HL-60 (cell line): ENCODE results near the gene GNLY.

ENCODE experiments used
- CTCF ChIP-seq: IDR thresholded peaks from one replicate; pipeline ENCODE4 v1.5.1; 2011; ENCODE audit warnings: low read length, control low read depth, inconsistent platforms; ENCODE audit not compliant: insufficient read depth
- GABPA ChIP-seq: IDR thresholded peaks from 2 replicates; pipeline ENCODE4 v1.6.1; 2012; ENCODE audit warnings: low read depth
- POLR2AphosphoS5 ChIP-seq: IDR thresholded peaks from 2 replicates; pipeline ENCODE4 v1.6.1; 2012; ENCODE audit warnings: low read depth
- TF ChIP-seq, protein P1 (sequence below): IDR thresholded peaks from 2 replicates; pipeline ENCODE4 v1.6.1; 2012; ENCODE audit warnings: low read depth; ENCODE audit not compliant: insufficient replicate concordance

GRCh38 chr2:85672456-85672855 lies 21.7 kb upstream of the GNLY start:
- TF ChIP-seq CTCF: no peak
- TF ChIP-seq POLR2AphosphoS5: no peak
- TF ChIP-seq, protein P1, sequence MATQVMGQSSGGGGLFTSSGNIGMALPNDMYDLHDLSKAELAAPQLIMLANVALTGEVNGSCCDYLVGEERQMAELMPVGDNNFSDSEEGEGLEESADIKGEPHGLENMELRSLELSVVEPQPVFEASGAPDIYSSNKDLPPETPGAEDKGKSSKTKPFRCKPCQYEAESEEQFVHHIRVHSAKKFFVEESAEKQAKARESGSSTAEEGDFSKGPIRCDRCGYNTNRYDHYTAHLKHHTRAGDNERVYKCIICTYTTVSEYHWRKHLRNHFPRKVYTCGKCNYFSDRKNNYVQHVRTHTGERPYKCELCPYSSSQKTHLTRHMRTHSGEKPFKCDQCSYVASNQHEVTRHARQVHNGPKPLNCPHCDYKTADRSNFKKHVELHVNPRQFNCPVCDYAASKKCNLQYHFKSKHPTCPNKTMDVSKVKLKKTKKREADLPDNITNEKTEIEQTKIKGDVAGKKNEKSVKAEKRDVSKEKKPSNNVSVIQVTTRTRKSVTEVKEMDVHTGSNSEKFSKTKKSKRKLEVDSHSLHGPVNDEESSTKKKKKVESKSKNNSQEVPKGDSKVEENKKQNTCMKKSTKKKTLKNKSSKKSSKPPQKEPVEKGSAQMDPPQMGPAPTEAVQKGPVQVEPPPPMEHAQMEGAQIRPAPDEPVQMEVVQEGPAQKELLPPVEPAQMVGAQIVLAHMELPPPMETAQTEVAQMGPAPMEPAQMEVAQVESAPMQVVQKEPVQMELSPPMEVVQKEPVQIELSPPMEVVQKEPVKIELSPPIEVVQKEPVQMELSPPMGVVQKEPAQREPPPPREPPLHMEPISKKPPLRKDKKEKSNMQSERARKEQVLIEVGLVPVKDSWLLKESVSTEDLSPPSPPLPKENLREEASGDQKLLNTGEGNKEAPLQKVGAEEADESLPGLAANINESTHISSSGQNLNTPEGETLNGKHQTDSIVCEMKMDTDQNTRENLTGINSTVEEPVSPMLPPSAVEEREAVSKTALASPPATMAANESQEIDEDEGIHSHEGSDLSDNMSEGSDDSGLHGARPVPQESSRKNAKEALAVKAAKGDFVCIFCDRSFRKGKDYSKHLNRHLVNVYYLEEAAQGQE: no peak
- TF ChIP-seq GABPA: no peak
